Stimulated activated CD8-positive, alpha-beta memory T cell treated with anti-CD3 and anti-CD28 coated beads, Interleukin-7, amount 100 ng/mL, for 4 hours (primary cell): ENCODE results near the gene B3GALT6.

Source experiments
- DNase-seq, 2 donors: peaks; one replicate each; pipeline ENCODE4 v3.0.0-alpha.2; 2020; ENCODE audit warnings: low read depth in 2 of 2

Gene B3GALT6

GRCh38 chr1:1231400-1232207, 433 bp upstream of the B3GALT6 start, which contains the start of gene SDF4:
Gene SDF4 (minus strand): TSS chr1:1232001. CDS start chr1:1228772, 3,229 bp downstream.
- DNase-seq: peak; percentile 91 to 98

GRCh38 chr1:1232796-1233566, 944 bp downstream of the B3GALT6 start:
- DNase-seq: no peak

- DNase-seq: no peak
Measured at GRCh38 chr1:1233567-1233892, 1.5 kb downstream of the B3GALT6 start.

GRCh38 chr1:1234180-1234808, 2.3 kb downstream of the B3GALT6 start:
- DNase-seq: no peak

GRCh38 chr1:1235016-1235744, 3.1 kb downstream of the B3GALT6 start:
- no peak for DNase-seq

- DNase-seq: no peak
Measured at GRCh38 chr1:1236176-1236763, 4.2 kb downstream of the B3GALT6 start.

- DNase-seq: no peak
Measured at GRCh38 chr1:1236945-1237873, 5.2 kb downstream of the B3GALT6 start.

GRCh38 chr1:1237874-1238701, 6.1 kb downstream of the B3GALT6 start:
- no peak for DNase-seq

GRCh38 chr1:1238702-1239178, 6.7 kb downstream of the B3GALT6 start:
- DNase-seq: no peak

GRCh38 chr1:1239227-1239613, 7.2 kb downstream of the B3GALT6 start:
- DNase-seq: no peak

GRCh38 chr1:1239614-1240347, 7.7 kb downstream of the B3GALT6 start:
- DNase-seq: no peak

- DNase-seq: no peak
Measured at GRCh38 chr1:1240348-1240732, 8.3 kb downstream of the B3GALT6 start.

- DNase-seq: no peak
Measured at GRCh38 chr1:1240822-1241587, 9.0 kb downstream of the B3GALT6 start.

GRCh38 chr1:1241588-1242219, 9.7 kb downstream of the B3GALT6 start:
- no peak for DNase-seq

- DNase-seq: no peak
Measured at GRCh38 chr1:1242461-1243265, 10.6 kb downstream of the B3GALT6 start.

GRCh38 chr1:1243266-1243660, 11.2 kb downstream of the B3GALT6 start:
- DNase-seq: no peak

- DNase-seq: no peak
Measured at GRCh38 chr1:1243807-1244191, 11.8 kb downstream of the B3GALT6 start.
